Gastrocnemius medialis (tissue), 4 donors: Measurements from ENCODE around the gene OR10H1.

Source experiments
- POLR2A ChIP-seq, 2 donors: fragments of 450-650 bp; IDR thresholded peaks; one replicate each; pipeline ENCODE4 v1.6.1; 2017; ENCODE audit warnings: antibody characterized with exemption in 2 of 2, mild to moderate bottlenecking in 2 of 2, moderate library complexity in 2 of 2
- TF ChIP-seq, protein P1 (sequence below), 5 experiments: fragments of 450-650 bp in 3 of 5; fragments of 200-600 bp in 2 of 5; sonication (generic) in 2 of 5; IDR thresholded peaks in 4 of 5; conservative IDR thresholded peaks in 1 of 5; 1 replicate in 4 of 5; 2 replicates in 1 of 5; pipeline ENCODE4 v1.5.1; 2016 to 2019; ENCODE audit warnings: antibody characterized with exemption in 5 of 5, mild to moderate bottlenecking in 3 of 5, moderate library complexity in 3 of 5

DNA sequence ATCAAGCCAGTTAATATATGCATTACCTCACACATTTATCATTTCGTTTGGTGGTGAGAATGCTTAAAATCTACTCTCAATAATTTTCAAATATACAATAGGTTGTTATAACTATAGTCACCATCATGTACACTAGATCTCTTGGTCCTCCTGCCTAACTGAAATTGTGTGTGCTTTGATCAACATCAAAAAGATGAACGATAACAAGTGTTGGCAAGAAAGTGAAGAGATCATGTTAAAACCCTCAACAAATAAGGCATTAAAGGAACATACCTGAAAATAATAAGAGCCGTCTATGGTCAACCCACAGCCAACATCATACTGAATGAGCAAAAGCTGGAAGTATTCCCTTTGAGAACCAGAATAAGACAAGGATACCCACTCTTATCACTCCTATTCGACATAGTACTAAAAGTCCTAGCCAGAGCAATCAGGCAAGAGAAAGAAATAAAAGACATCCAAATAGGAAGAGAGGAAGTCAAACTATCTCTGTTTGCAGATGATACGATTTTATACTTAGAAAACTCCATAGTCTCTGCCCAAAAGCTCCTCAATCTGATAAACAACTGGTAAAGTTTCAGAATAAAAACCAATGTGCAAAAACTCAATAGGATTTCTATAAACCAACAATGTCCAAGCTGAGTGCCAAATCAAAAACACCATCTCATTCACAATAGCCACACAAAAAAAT is 27.9 kb upstream of the OR10H1 start:
- TF ChIP-seq POLR2A (IDR thresholded peaks at IDR 0.05): no peak
- TF ChIP-seq, protein P1, sequence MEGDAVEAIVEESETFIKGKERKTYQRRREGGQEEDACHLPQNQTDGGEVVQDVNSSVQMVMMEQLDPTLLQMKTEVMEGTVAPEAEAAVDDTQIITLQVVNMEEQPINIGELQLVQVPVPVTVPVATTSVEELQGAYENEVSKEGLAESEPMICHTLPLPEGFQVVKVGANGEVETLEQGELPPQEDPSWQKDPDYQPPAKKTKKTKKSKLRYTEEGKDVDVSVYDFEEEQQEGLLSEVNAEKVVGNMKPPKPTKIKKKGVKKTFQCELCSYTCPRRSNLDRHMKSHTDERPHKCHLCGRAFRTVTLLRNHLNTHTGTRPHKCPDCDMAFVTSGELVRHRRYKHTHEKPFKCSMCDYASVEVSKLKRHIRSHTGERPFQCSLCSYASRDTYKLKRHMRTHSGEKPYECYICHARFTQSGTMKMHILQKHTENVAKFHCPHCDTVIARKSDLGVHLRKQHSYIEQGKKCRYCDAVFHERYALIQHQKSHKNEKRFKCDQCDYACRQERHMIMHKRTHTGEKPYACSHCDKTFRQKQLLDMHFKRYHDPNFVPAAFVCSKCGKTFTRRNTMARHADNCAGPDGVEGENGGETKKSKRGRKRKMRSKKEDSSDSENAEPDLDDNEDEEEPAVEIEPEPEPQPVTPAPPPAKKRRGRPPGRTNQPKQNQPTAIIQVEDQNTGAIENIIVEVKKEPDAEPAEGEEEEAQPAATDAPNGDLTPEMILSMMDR (IDR thresholded peaks at IDR 0.05 in 4 of 5, conservative IDR thresholded peaks at IDR 0.05 in 1 of 5): no peak
